Sigmoid colon (tissue), 7 donors: ENCODE results near the gene FFAR1. TPM values are rescaled to one million over a fixed set of nuclear protein-coding genes. Genes with fewer than 3 reads are reported as not detected.

Source experiments
- DNase-seq: peaks from one replicate; pipeline ENCODE4 v3.0.0-alpha.2; 2019
- H3K27ac ChIP-seq, 4 donors: fragments of 200-600 bp; sonication (generic); one replicate each; pipeline ENCODE4 v1.5.1; 2016 to 2019; ENCODE audit warnings: mild to moderate bottlenecking in 1 of 4
- H3K27me3 ChIP-seq, 3 donors: fragments of 200-600 bp; sonication (generic); one replicate each; pipeline ENCODE4 v1.5.1; 2019; ENCODE audit warnings: mild to moderate bottlenecking in 1 of 3
- H3K36me3 ChIP-seq, 4 donors: fragments of 200-600 bp; sonication (generic); one replicate each; pipeline ENCODE4 v1.5.1; 2016 to 2019
- H3K4me1 ChIP-seq, 4 donors: fragments of 200-600 bp; sonication (generic); one replicate each; pipeline ENCODE4 v1.5.1; 2017 to 2019
- H3K4me3 ChIP-seq, 4 donors: fragments of 200-600 bp; sonication (generic); one replicate each; pipeline ENCODE4 v1.5.1; 2017 to 2019; ENCODE audit warnings: mild to moderate bottlenecking in 2 of 4, moderate library complexity in 1 of 4
- H3K9me3 ChIP-seq, 4 donors: fragments of 200-600 bp in 3 of 4; sonication (generic) in 3 of 4; one replicate each; pipeline versions ENCODE4 v1.5.1 to v1.6.1; 2013 to 2019
- EP300 ChIP-seq, 4 donors: sonication (generic); formaldehyde crosslinking; IDR thresholded peaks; one replicate each; pipeline ENCODE4 v1.6.1; 2017; ENCODE audit warnings: antibody characterized with exemption in 4 of 4
- POLR2A ChIP-seq, 2 donors: fragments of 450-650 bp; IDR thresholded peaks; one replicate each; pipeline ENCODE4 v1.6.1; 2016; ENCODE audit warnings: antibody characterized with exemption in 2 of 2, mild to moderate bottlenecking in 2 of 2, moderate library complexity in 2 of 2
- POLR2AphosphoS5 ChIP-seq, 4 donors: sonication (generic); formaldehyde crosslinking; IDR thresholded peaks; one replicate each; pipeline ENCODE4 v1.6.1; 2017; ENCODE audit warnings: antibody characterized with exemption in 4 of 4
- WGBS, 2 donors: extraction: QIAGEN DNeasy Blood & Tissue Kit; methylation state at CpG; one replicate each; pipeline ENCODE4 v1.1.7; 2013; 5-methylcytosine and 5-hydroxymethylcytosine counted together
- intact Hi-C: fragments of 100-400 bp; cut with DNase I; formaldehyde crosslinking; loops from one replicate; pipeline ENCODE4 v1.15.1; 2023
- polyA plus RNA-seq, 3 donors: library from polyadenylated mRNA; stranded (reverse); fragments of 200-250 nt; gene quantifications; one replicate each; pipeline ENCODE4 v1.2.3, GENCODE V29; 2013
- total RNA-seq, 4 donors: library from RNA; depleted of rRNA; stranded (reverse); fragments of >200 nt; gene quantifications; one replicate each; pipeline ENCODE4 v1.1.0, GENCODE V29; 2016
- TF ChIP-seq, protein P1 (sequence below), 4 experiments: fragments of 450-650 bp in 3 of 4; fragments of 200-600 bp in 1 of 4; IDR thresholded peaks; one replicate each; pipeline ENCODE4 v1.5.1; 2016 to 2019; ENCODE audit warnings: antibody characterized with exemption in 4 of 4, mild to moderate bottlenecking in 3 of 4, moderate library complexity in 2 of 4
- donor health status: healthy with polysubstance abuse.
- donor health status: Bipolar disorder and iron deficiency.
- donor health status: healthy.

Gene FFAR1
- total and polyA plus RNA-seq, 7 donors = 0.06 TPM; not detected in 6

DNA sequence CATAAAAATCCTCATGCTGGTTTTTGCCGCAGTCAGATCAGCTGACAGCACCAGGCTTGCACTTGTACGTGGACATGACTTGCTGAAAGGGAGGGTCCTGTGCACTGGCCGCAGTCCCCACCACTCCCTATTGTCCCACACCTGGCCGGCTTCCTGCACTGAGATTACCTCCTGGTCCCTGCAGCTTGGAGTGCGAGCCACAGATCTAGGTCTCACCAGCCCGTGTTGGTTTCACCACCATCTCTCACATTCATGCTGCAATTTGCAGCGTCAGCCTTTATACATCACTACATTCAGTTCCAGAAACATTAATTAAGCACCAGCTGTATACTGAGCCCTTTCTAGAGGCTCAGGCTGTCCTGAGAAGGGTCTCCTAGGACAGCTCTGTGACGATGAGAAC, 33.7 kb upstream of the FFAR1 start:
- no peak overlapping the region for H3K4me3 ChIP-seq
- intact Hi-C loops = no loop called here
- H3K27ac ChIP-seq = no peak overlapping the region
- H3K36me3 ChIP-seq = no peaks in the 10 kb centered on the region
- H3K4me1 ChIP-seq = no peaks in the 10 kb centered on the region
- DNase-seq = no peak
- peaks cover 0 to 30% (median 0%) of the 10 kb centered on the region in 3 donors for H3K27me3 ChIP-seq
- no peaks in the 10 kb centered on the region for H3K9me3 ChIP-seq
- 80 to 89% methylated on average over 8 of the region's 8 CpGs for WGBS, 2 donors
- TF ChIP-seq POLR2AphosphoS5 (IDR thresholded peaks at IDR 0.05) = no peak
- TF ChIP-seq EP300 (IDR thresholded peaks at IDR 0.05) = no peak
- TF ChIP-seq, protein P1, sequence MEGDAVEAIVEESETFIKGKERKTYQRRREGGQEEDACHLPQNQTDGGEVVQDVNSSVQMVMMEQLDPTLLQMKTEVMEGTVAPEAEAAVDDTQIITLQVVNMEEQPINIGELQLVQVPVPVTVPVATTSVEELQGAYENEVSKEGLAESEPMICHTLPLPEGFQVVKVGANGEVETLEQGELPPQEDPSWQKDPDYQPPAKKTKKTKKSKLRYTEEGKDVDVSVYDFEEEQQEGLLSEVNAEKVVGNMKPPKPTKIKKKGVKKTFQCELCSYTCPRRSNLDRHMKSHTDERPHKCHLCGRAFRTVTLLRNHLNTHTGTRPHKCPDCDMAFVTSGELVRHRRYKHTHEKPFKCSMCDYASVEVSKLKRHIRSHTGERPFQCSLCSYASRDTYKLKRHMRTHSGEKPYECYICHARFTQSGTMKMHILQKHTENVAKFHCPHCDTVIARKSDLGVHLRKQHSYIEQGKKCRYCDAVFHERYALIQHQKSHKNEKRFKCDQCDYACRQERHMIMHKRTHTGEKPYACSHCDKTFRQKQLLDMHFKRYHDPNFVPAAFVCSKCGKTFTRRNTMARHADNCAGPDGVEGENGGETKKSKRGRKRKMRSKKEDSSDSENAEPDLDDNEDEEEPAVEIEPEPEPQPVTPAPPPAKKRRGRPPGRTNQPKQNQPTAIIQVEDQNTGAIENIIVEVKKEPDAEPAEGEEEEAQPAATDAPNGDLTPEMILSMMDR (IDR thresholded peaks at IDR 0.05) = no peak
- no peak for TF ChIP-seq POLR2A (IDR thresholded peaks at IDR 0.05)

DNA sequence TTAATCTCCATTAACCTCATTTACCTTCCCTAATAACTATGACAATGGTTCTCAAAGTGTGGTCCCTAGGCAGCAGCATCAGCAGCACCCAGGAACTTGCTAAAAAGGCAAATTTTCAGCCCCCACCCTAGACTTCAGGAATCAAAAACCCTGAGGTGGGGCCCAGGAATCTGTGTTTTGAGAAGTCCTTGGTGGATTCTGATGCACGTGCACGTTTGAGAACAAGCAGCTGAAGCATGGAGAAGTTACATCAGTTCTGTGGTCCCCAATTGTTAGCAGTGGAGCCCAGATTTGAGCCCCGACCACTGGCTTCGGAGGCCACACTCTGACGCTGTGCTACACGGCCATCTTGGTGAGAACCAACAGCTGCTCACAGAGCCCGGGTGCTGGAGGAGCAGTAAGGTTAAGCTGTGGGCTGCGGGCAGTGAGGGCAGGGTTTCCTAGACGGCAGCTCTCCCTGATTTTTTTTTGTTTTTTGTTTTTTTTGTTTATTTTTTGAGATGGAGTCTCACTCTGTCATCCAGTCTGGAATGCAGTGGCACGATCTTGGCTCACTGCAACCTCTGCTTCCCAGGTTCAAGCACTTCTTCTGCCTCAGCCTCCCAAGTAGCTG, 32.7 kb upstream of the FFAR1 start:
- TF ChIP-seq POLR2AphosphoS5 (IDR thresholded peaks at IDR 0.05) (no peak), POLR2A (IDR thresholded peaks at IDR 0.05) (no peak), EP300 (IDR thresholded peaks at IDR 0.05) (no peak)
- TF ChIP-seq, protein P1 (IDR thresholded peaks at IDR 0.05) = no peak
- Histone ChIP-seq H3K4me1 (no peaks in the 10 kb centered on the region), H3K36me3 (no peaks in the 10 kb centered on the region), H3K27me3 (peaks cover 0 to 21% (median 0%) of the 10 kb centered on the region in 3 donors), H3K4me3 (no peak overlapping the region), H3K27ac (no peak overlapping the region), H3K9me3 (no peaks in the 10 kb centered on the region)
- intact Hi-C loops = no loop called here
- WGBS, 2 donors = 83 to 89% methylated on average over 10 of the region's 10 CpGs
- DNase-seq = no peak

DNA sequence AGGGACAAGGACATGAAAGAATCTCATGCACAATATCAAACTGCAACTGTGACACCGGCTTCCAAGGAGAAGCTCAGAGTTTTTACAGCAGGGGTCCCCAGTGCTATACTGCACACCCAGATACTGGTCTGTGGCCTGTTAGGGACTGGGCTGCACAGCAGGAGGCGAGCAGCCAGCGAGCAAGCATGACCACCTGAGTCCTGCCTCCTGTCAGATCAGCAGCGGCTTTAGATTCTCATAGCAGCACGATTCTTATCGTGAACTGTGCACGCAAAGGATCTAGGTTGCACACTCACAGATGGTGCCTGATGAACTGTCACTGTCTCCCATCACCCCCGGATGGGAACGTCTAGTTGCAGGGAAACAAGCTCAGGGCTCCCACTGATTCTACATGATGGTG, 31.8 kb upstream of the FFAR1 start:
- no peaks in the 10 kb centered on the region for H3K9me3 ChIP-seq
- no peak overlapping the region for H3K4me3 ChIP-seq
- H3K36me3 ChIP-seq = no peaks in the 10 kb centered on the region
- H3K4me1 ChIP-seq = no peaks in the 10 kb centered on the region
- no peak for DNase-seq
- intact Hi-C loops = no loop called here
- WGBS, 2 donors = 82 to 87% methylated on average over 9 of the region's 9 CpGs
- TF ChIP-seq POLR2AphosphoS5 (IDR thresholded peaks at IDR 0.05) (no peak), EP300 (IDR thresholded peaks at IDR 0.05) (no peak), POLR2A (IDR thresholded peaks at IDR 0.05) (no peak)
- TF ChIP-seq, protein P1 (IDR thresholded peaks at IDR 0.05) = no peak
- H3K27ac ChIP-seq = no peak overlapping the region
- H3K27me3 ChIP-seq = peaks cover 0 to 11% (median 0%) of the 10 kb centered on the region in 3 donors

DNA sequence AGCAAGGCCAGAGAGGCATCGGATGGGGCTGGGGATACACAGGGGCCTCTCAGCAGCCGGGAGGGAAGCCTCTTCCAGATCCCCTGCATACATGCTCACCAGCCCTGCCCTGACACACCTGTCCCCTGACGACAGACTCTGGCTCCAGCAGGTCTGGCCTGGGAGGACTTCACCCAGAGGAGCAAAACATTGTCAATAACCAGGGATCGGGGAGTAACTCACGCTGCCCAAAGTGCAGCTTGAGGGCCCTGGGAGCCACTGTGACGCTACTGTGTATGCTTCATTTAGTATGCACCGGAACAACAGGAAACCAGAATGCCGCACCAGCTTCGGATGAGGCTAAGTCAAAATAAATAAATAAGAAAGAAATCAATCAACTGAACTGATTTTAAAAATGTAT, 31.1 kb upstream of the FFAR1 start:
- WGBS, 2 donors = 60 to 71% methylated on average over 9 of the region's 9 CpGs
- TF ChIP-seq, protein P1 (IDR thresholded peaks at IDR 0.05) = no peak
- TF ChIP-seq POLR2A (IDR thresholded peaks at IDR 0.05) = no peak
- no peak for TF ChIP-seq POLR2AphosphoS5 (IDR thresholded peaks at IDR 0.05)
- TF ChIP-seq EP300 (IDR thresholded peaks at IDR 0.05) = no peak

More for the DNA sequence above, 31.1 kb upstream of the FFAR1 start:
- H3K36me3 ChIP-seq = no peaks in the 10 kb centered on the region
- intact Hi-C loops = no loop called here
- no peaks in the 10 kb centered on the region for H3K9me3 ChIP-seq
- H3K27me3 ChIP-seq = peaks cover 0 to 7% (median 0%) of the 10 kb centered on the region in 3 donors
- no peak overlapping the region for H3K4me3 ChIP-seq
- DNase-seq = no peak
- no peak overlapping the region for H3K27ac ChIP-seq
- H3K4me1 ChIP-seq = no peaks in the 10 kb centered on the region
